Renal cortex interstitium (tissue), 11 donors: ENCODE measurements around the gene NRROS. TPM values are rescaled to one million over a fixed set of nuclear protein-coding genes. Genes with fewer than 3 reads are reported as not detected.

Experiments used
- DNase-seq, 11 donors: peaks; one replicate each; pipeline ENCODE4 v3.0.0-alpha.2; 2013; ENCODE audit warnings: low read depth in 9 of 11, low spot score in 4 of 11; ENCODE audit errors: extremely low read depth in 1 of 11
- polyA plus RNA-seq, 3 donors: library from polyadenylated mRNA; unstranded; fragments of 120-200 nt; gene quantifications; one replicate each; pipeline ENCODE4 v1.2.1, GENCODE V29; 2013; ENCODE audit not compliant: insufficient read length in 3 of 3

NRROS gene
- polyA plus RNA-seq, 3 donors: 3.0 to 4.5 (median 3.2) TPM

DNA sequence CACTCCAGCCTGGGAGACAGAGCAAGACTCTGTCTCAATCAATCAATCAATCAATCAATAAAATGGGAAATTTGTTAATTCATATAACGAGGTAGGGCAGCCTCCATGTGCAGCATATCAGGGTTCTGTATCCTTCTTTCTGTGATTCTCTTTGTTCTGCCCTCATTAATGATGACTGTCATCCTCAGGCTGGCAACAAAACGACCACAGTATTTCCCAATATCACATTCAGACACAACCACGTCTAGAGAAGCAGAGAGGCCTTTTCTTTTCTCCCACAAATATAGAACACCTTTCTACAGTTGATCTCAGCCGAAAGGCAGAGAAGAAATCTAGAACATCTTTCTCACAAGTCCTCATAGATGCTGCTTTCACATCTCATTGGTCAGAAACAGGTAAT lies 61.3 kb downstream of the NRROS start:
- DNase-seq: no peak

DNA sequence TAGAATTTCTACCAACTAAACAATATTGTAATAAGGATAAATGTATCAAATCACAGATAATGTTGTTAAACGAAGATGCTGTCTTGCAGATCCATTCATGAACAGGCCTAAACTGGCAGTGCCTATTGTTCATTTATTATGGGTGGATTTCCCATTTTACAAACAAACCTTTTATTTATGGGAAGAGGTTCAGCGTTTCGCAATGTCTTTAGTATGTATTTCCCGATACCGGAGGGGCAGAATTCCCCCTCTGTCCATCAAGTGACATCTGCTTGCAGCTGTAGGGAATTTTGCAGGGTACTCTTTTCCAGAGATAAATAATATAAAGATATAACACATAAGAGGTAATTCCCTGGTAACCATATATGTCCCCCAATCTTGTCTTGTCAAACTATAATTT lies 66.8 kb downstream of the NRROS start:
- DNase-seq: no peak

- no peak for DNase-seq
Measured at GRCh38 chr3:196706731-196707130, 67.2 kb downstream of the NRROS start.

GRCh38 chr3:196707566-196707965 lies 68.1 kb downstream of the NRROS start:
- no peak for DNase-seq

DNA sequence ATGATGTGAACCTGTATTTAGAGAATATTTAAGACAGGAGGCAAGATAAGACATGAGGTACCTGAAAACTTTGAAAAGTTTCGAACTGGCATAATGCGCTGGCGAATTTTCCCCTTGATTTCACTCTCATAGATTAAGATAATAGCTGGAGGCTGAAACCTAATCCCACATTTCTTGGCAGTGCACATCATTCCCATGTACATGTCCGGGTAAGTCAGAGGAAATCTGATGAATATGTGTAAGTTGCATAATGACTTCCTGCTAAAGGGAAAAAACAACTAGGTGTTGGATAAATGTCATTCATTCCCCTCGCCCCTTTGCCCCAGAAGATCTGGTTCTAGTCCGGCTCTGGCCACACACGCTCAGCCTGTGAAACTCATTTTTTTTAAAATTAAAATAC lies 69.0 kb downstream of the NRROS start:
- no peak for DNase-seq

Other genes with a start within 250 kb of the NRROS start
- gene UBXN7, start 207.3 kb upstream of the NRROS start, polyA plus RNA-seq: 10 to 100 TPM; 32.7 to 38.7 (median 34.3) TPM
- 10 to 100 TPM; 15.7 to 16.7 (median 16.6) TPM for gene RNF168, start 135.9 kb upstream of the NRROS start, polyA plus RNA-seq
- not detected for gene SMCO1, start 124.3 kb upstream of the NRROS start, polyA plus RNA-seq
- gene WDR53, start 71.1 kb upstream of the NRROS start, polyA plus RNA-seq: 10 to 100 TPM; 15.2 to 19.4 (median 17.2) TPM
- gene FBXO45, start 71.0 kb upstream of the NRROS start, polyA plus RNA-seq: 10 to 100 TPM; 12.4 to 18.3 (median 15.4) TPM
- 1 to 10 TPM; 4.4 to 5.7 (median 4.7) TPM for gene CEP19, start 72.6 kb downstream of the NRROS start, polyA plus RNA-seq
- gene PIGX, start 72.7 kb downstream of the NRROS start, polyA plus RNA-seq: 10 to 100 TPM; 26.9 to 31.7 (median 28.6) TPM
- 10 to 100 TPM; 60.8 to 88.7 (median 82.6) TPM for gene PAK2, start 100.2 kb downstream of the NRROS start, polyA plus RNA-seq
- 10 to 100 TPM; 20.4 to 32.4 (median 22.5) TPM for gene SENP5, start 228.2 kb downstream of the NRROS start, polyA plus RNA-seq